22Rv1 (cell line): ENCODE results near the gene ABCA1.

Experiments used
- ZFX ChIP-seq: fragments of 450-650 bp; IDR thresholded peaks from 2 replicates; pipeline ENCODE4 v1.6.1; 2017; ENCODE audit warnings: antibody characterized with exemption, borderline replicate concordance
- TF ChIP-seq, protein P1 (sequence below): fragments of 450-650 bp; IDR thresholded peaks from 2 replicates; pipeline ENCODE4 v1.5.1; 2017; ENCODE audit warnings: mild to moderate bottlenecking

DNA sequence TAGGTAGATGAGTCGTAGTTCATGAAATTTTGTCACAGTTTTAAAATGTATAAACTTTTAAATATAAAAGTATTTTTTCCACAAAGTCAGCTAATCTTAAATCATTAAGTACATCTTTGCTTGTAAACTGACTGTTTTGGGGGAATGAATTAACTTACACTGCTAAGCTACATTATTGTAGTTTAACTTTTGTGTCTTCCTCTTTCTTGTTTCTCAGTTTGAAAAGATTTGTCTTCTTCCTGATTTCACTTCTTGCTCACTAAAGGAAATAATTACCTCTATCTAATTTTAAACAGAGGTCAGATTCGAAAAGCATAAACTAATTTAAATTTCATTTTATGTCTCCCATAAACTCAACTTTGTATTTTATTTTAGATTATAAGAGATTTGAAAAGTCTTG, 158.3 kb downstream of the ABCA1 start:
- TF ChIP-seq, protein P1, sequence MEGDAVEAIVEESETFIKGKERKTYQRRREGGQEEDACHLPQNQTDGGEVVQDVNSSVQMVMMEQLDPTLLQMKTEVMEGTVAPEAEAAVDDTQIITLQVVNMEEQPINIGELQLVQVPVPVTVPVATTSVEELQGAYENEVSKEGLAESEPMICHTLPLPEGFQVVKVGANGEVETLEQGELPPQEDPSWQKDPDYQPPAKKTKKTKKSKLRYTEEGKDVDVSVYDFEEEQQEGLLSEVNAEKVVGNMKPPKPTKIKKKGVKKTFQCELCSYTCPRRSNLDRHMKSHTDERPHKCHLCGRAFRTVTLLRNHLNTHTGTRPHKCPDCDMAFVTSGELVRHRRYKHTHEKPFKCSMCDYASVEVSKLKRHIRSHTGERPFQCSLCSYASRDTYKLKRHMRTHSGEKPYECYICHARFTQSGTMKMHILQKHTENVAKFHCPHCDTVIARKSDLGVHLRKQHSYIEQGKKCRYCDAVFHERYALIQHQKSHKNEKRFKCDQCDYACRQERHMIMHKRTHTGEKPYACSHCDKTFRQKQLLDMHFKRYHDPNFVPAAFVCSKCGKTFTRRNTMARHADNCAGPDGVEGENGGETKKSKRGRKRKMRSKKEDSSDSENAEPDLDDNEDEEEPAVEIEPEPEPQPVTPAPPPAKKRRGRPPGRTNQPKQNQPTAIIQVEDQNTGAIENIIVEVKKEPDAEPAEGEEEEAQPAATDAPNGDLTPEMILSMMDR: no peak
- no peak for TF ChIP-seq ZFX
